HepG2 (cell line): ENCODE results near the gene FRMD4A. TPM values are rescaled to one million over a fixed set of nuclear protein-coding genes. Genes with fewer than 3 reads are reported as not detected.

ENCODE experiments used
- ATAC-seq: fragments of 200-7000 bp; cut with Tn5 transposase; 3 replicates; pipeline ENCODE4 v1.9.1; 2020; ENCODE audit warnings: mild to moderate bottlenecking, moderate library complexity
- BruUV-seq: library from RNA; stranded (reverse); fragments of 400-500 nt; replicated peaks from 2 replicates; lab custom pipeline; 2021; lab: Mats Ljungman, UMichigan
- CTCF ChIA-PET: fragments of 300-600 bp; formaldehyde crosslinking; extraction: SDS; loops from one replicate; lab custom pipeline; 2021; ENCODE audit warnings: low total read pairs, inconsistent platforms, low intra/inter-chr PET ratio; lab: Yijun Ruan, JAX
- POLR2A ChIA-PET: fragments of 350-600 bp; sonication (Branson Sonifier 250); formaldehyde crosslinking; loops from one replicate; lab custom pipeline; 2020; ENCODE audit warnings: antibody characterized with exemption, inconsistent platforms; lab: Yijun Ruan, JAX
- DNase-seq: peaks from one replicate; pipeline ENCODE4 v3.0.0-alpha.2; 2015; ENCODE audit warnings: low spot score
- FAIRE-seq: peaks from 3 replicates; lab custom pipeline; 2011; peaks lifted over from hg19 to GRCh38; lab: Jason Lieb, UNC
- H2AFZ ChIP-seq: one replicate; pipeline ENCODE4 v1.6.1; 2011; ENCODE audit warnings: low read length, inconsistent platforms
- H3K27ac ChIP-seq: fragments of 300-600 bp; 3 replicates; pipeline ENCODE4 v1.8.0; 2011; ENCODE audit warnings: mixed run types, mild to moderate bottlenecking, mixed read lengths, low read length, inconsistent platforms; ENCODE audit not compliant: insufficient read depth; ENCODE audit errors: extremely low read length
- H3K27me3 ChIP-seq, 2 experiments: fragments of 200-600 bp in 1 of 2; 2 replicates in 1 of 2; 3 replicates in 1 of 2; pipeline versions ENCODE4 v1.6.0 to v1.8.0; 2011; ENCODE audit warnings: low read length in 2 of 2, mild to moderate bottlenecking in 2 of 2, moderate library complexity in 2 of 2, inconsistent platforms in 1 of 2; ENCODE audit not compliant: insufficient read depth in 2 of 2, control insufficient read depth in 1 of 2
- H3K36me3 ChIP-seq, 2 experiments: fragments of 200-600 bp in 1 of 2; replicated peaks in 1 of 2; 2 replicates in 1 of 2; 3 replicates in 1 of 2; pipeline versions ENCODE4 v1.5.1 to v1.8.0; 2011; ENCODE audit warnings: low read length in 2 of 2, inconsistent platforms in 1 of 2; ENCODE audit not compliant: insufficient read depth in 2 of 2, control insufficient read depth in 1 of 2
- H3K4me1 ChIP-seq: 2 replicates; pipeline ENCODE4 v1.5.1; 2012; ENCODE audit warnings: low read length, inconsistent platforms; ENCODE audit not compliant: insufficient read depth
- H3K4me2 ChIP-seq: 2 replicates; pipeline ENCODE4 v1.6.0; 2011; ENCODE audit warnings: low read depth, low read length, inconsistent platforms
- H3K4me3 ChIP-seq, 3 experiments: fragments of 200-600 bp in 1 of 3; sonication (generic), shearing (Covaris generic) in 1 of 3; replicated peaks in 1 of 3; 2 replicates each; pipeline ENCODE4 v1.5.1; 2011 to 2016; ENCODE audit warnings: low read length in 3 of 3, inconsistent platforms in 2 of 3, low read depth in 2 of 3, mild to moderate bottlenecking in 2 of 3, control low read depth in 1 of 3, mixed read lengths in 1 of 3; ENCODE audit not compliant: insufficient read depth in 1 of 3
- H3K79me2 ChIP-seq: one replicate; pipeline ENCODE4 v1.6.1; 2011; ENCODE audit warnings: low read length, inconsistent platforms; ENCODE audit not compliant: insufficient read depth
- H3K9ac ChIP-seq: 2 replicates; pipeline ENCODE4 v1.6.0; 2011; ENCODE audit warnings: mild to moderate bottlenecking, low read depth, low read length, inconsistent platforms; ENCODE audit not compliant: insufficient read depth
- H3K9me3 ChIP-seq: 2 replicates; pipeline ENCODE4 v1.5.1; 2012; ENCODE audit warnings: mild to moderate bottlenecking, low read length
- H4K20me1 ChIP-seq: 2 replicates; pipeline ENCODE4 v1.6.0; 2011; ENCODE audit warnings: inconsistent platforms, mild to moderate bottlenecking, low read length, moderate library complexity; ENCODE audit not compliant: insufficient read depth
- BCL6 ChIP-seq: IDR thresholded peaks from 2 replicates; pipeline ENCODE4 v1.6.1; 2016; ENCODE audit warnings: missing genetic modification reagents, missing compliant biosample characterization
- DNMT3B ChIP-seq: conservative IDR thresholded peaks from 2 replicates; pipeline ENCODE4 v1.6.1; 2016; ENCODE audit warnings: missing biosample characterization, control low read depth
- JARID2 ChIP-seq: sonication (generic); formaldehyde crosslinking; IDR thresholded peaks from 2 replicates; pipeline ENCODE4 v1.8.1; 2023; ENCODE audit warnings: missing genetic modification reagents, inconsistent platforms; ENCODE audit not compliant: insufficient replicate concordance
- JUN ChIP-seq: sonication (generic); formaldehyde crosslinking; IDR thresholded peaks from 2 replicates; pipeline ENCODE4 v1.4.0; 2020; ENCODE audit warnings: mild to moderate bottlenecking, missing genetic modification reagents
- MIER3 ChIP-seq: IDR thresholded peaks from 2 replicates; pipeline ENCODE4 v1.6.1; 2016; ENCODE audit warnings: missing compliant biosample characterization, borderline replicate concordance
- POLR2AphosphoS5 ChIP-seq: IDR thresholded peaks from 2 replicates; pipeline ENCODE4 v1.6.1; 2012; ENCODE audit warnings: low read depth, low read length
- RARA ChIP-seq: IDR thresholded peaks from 2 replicates; pipeline ENCODE4 v1.6.1; 2016; ENCODE audit warnings: missing genetic modification reagents, missing compliant biosample characterization
- ZFP1 ChIP-seq: IDR thresholded peaks from 2 replicates; pipeline ENCODE4 v1.6.1; 2016
- ZFP37 ChIP-seq: sonication (generic); formaldehyde crosslinking; IDR thresholded peaks from 2 replicates; pipeline ENCODE4 v1.4.0; 2020; ENCODE audit warnings: missing genetic modification reagents, borderline replicate concordance
- ZNF138 ChIP-seq: sonication (generic); formaldehyde crosslinking; IDR thresholded peaks from 2 replicates; pipeline ENCODE4 v1.5.0; 2020; ENCODE audit warnings: mild to moderate bottlenecking, low read depth, missing genetic modification reagents
- ZNF33A ChIP-seq: sonication (generic); formaldehyde crosslinking; IDR thresholded peaks from 2 replicates; pipeline ENCODE4 v1.5.1; 2020; ENCODE audit warnings: missing genetic modification reagents, mild to moderate bottlenecking, moderate library complexity, borderline replicate concordance
- ZNF362 ChIP-seq: sonication (generic); formaldehyde crosslinking; IDR thresholded peaks from 2 replicates; pipeline ENCODE4 v1.4.0; 2020; ENCODE audit warnings: missing genetic modification reagents, mild to moderate bottlenecking, borderline replicate concordance
- ZNF382 ChIP-seq: sonication (generic); formaldehyde crosslinking; IDR thresholded peaks from 2 replicates; pipeline ENCODE4 v1.5.0; 2020; ENCODE audit warnings: missing genetic modification reagents, mild to moderate bottlenecking, borderline replicate concordance
- ZNF543 ChIP-seq: sonication (generic); formaldehyde crosslinking; IDR thresholded peaks from 2 replicates; pipeline ENCODE4 v1.4.0; 2020; ENCODE audit warnings: mild to moderate bottlenecking, missing genetic modification reagents
- ZNF784 ChIP-seq: sonication (generic); formaldehyde crosslinking; IDR thresholded peaks from 2 replicates; pipeline ENCODE4 v1.5.1; 2020; ENCODE audit warnings: missing genetic modification reagents, mild to moderate bottlenecking, borderline replicate concordance
- WGBS: methylation state at CpG from one replicate; pipeline ENCODE4 v1.1.6; 2017; ENCODE audit warnings: low lambda C conversion rate; 5-methylcytosine and 5-hydroxymethylcytosine counted together
- in situ Hi-C: cut with HindIII; loops from 2 replicates; pipeline ENCODE4 v1.10.0; 2017; ENCODE audit warnings: low pct_unique_long_range_greater_than_20kb; ENCODE audit not compliant: extremely low pct_ligation_motif_present
- intact Hi-C: fragments of 100-400 bp; cut with micrococcal nuclease; formaldehyde crosslinking; loops from one replicate; pipeline ENCODE4 v1.10.0; 2022; ENCODE audit not compliant: unreplicated experiment
- polyA plus RNA-seq, 8 experiments: library from polyadenylated mRNA; depleted of rRNA in 3 of 8; stranded (reverse) in 7 of 8; unstranded in 1 of 8; fragments of >200 nt; fragmentation: Illumina TruSeq in 4 of 8; extraction: Trizol in 4 of 8; gene quantifications; 2 replicates each; pipeline versions ENCODE4 v1.2.1 to v1.2.3, GENCODE V29; 2011 to 2016; ENCODE audit warnings: low read depth in 4 of 8, missing spikeins in 1 of 8, mixed read lengths in 1 of 8; ENCODE audit not compliant: insufficient read depth in 1 of 8
- total RNA-seq, 5 experiments: library from RNA; depleted of rRNA; stranded (reverse); fragments of >200 nt; fragmentation: Illumina TruSeq; extraction: Trizol; gene quantifications; 2 replicates each; pipeline ENCODE4 v1.2.3, GENCODE V29; 2016; ENCODE audit warnings: low read depth in 1 of 5
- TF ChIP-seq, protein P1 (sequence below): sonication (generic); formaldehyde crosslinking; IDR thresholded peaks from 2 replicates; pipeline ENCODE4 v1.4.0; 2020; ENCODE audit warnings: missing genetic modification reagents, borderline replicate concordance
- TF ChIP-seq, protein P2 (sequence below): sonication (generic); formaldehyde crosslinking; IDR thresholded peaks from 2 replicates; pipeline ENCODE4 v1.4.0; 2020; ENCODE audit warnings: missing genetic modification reagents, mild to moderate bottlenecking, borderline replicate concordance

The FRMD4A gene
- total and polyA plus RNA-seq, 2 of the 13 experiments (the other 11 are each of a cell fraction or from before 2014, with no cell fraction given) = 0.09 to 0.26 TPM

DNA sequence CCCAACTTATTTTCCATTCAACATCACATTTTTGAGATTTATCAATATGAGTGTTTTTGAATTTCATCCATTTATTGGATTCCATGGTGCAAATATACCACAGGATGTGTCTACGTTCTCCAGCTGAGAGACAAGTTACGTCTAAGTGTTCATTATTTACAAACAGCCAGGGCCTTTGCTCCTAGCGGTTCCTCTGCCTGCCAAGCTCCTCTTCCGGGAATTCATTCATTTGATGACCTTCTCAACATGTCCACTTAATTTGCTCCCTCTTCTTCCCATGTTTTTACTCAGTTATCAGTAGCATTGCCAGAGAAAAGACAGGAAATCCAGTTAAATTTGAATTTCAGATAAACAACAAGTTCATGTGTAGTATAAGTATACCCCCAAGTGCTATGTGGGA, 422.2 kb downstream of the FRMD4A start:
- CTCF ChIA-PET = no interaction called here
- Histone ChIP-seq H3K4me3 (no peak overlapping the region), H3K27me3 (peaks cover 0 to 3% of the 10 kb centered on the region in 2 experiments; a peak in 2 of 5 replicates), H3K9ac (no peak overlapping the region), H3K27ac (no peak overlapping the region)
- TF ChIP-seq RARA (CRISPR knock-in tag) (no peak), ZNF382 (CRISPR knock-in tag) (no peak), MIER3 (CRISPR knock-in tag) (no peak), ZNF784 (no peak), DNMT3B (CRISPR knock-in tag) (no peak), ZNF138 (CRISPR knock-in tag) (no peak), ZNF33A (CRISPR knock-in tag) (no peak), JARID2 (no peak), ZFP1 (CRISPR knock-in tag) (no peak), ZNF362 (no peak), BCL6 (CRISPR knock-in tag) (no peak), ZFP37 (CRISPR knock-in tag) (no peak), POLR2AphosphoS5 (no peak), ZNF543 (CRISPR knock-in tag) (no peak), JUN (CRISPR knock-in tag) (no peak)
- TF ChIP-seq, protein P1, sequence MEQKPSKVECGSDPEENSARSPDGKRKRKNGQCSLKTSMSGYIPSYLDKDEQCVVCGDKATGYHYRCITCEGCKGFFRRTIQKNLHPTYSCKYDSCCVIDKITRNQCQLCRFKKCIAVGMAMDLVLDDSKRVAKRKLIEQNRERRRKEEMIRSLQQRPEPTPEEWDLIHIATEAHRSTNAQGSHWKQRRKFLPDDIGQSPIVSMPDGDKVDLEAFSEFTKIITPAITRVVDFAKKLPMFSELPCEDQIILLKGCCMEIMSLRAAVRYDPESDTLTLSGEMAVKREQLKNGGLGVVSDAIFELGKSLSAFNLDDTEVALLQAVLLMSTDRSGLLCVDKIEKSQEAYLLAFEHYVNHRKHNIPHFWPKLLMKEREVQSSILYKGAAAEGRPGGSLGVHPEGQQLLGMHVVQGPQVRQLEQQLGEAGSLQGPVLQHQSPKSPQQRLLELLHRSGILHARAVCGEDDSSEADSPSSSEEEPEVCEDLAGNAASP (CRISPR knock-in tag) = no peak
- TF ChIP-seq, protein P2, sequence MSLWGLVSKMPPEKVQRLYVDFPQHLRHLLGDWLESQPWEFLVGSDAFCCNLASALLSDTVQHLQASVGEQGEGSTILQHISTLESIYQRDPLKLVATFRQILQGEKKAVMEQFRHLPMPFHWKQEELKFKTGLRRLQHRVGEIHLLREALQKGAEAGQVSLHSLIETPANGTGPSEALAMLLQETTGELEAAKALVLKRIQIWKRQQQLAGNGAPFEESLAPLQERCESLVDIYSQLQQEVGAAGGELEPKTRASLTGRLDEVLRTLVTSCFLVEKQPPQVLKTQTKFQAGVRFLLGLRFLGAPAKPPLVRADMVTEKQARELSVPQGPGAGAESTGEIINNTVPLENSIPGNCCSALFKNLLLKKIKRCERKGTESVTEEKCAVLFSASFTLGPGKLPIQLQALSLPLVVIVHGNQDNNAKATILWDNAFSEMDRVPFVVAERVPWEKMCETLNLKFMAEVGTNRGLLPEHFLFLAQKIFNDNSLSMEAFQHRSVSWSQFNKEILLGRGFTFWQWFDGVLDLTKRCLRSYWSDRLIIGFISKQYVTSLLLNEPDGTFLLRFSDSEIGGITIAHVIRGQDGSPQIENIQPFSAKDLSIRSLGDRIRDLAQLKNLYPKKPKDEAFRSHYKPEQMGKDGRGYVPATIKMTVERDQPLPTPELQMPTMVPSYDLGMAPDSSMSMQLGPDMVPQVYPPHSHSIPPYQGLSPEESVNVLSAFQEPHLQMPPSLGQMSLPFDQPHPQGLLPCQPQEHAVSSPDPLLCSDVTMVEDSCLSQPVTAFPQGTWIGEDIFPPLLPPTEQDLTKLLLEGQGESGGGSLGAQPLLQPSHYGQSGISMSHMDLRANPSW = no peak
- TF ChIP-seq, all 625 proteins: peak for 0
- H3K36me3 ChIP-seq = no peaks in the 10 kb centered on the region
- 33% methylated on average over 4 of the region's 4 CpGs for WGBS
- no peaks in the 10 kb centered on the region for H4K20me1 ChIP-seq
- H3K79me2 ChIP-seq = no peaks in the 10 kb centered on the region
- POLR2A ChIA-PET = no interaction called here
- intact Hi-C loops (no loop called here), in situ Hi-C loops (no loop called here)
- H3K9me3 ChIP-seq = no peaks in the 10 kb centered on the region
- DNase-seq (no peak), FAIRE-seq (no peak), ATAC-seq (no peak)
- peaks cover 7% of the 10 kb centered on the region for H3K4me1 ChIP-seq
- BruUV-seq = no TSS peak
- H3K4me2 ChIP-seq = no peak overlapping the region
- no peak overlapping the region for H2AFZ ChIP-seq
